C1 segment of cervical spinal cord (tissue), 14 donors: ENCODE data around the gene RNASEH2B.

Experiments
- DNase-seq, 14 donors: peaks; one replicate each; lab custom pipeline; 2025; lab: John Stamatoyannopoulos, UW

RNASEH2B gene

DNA sequence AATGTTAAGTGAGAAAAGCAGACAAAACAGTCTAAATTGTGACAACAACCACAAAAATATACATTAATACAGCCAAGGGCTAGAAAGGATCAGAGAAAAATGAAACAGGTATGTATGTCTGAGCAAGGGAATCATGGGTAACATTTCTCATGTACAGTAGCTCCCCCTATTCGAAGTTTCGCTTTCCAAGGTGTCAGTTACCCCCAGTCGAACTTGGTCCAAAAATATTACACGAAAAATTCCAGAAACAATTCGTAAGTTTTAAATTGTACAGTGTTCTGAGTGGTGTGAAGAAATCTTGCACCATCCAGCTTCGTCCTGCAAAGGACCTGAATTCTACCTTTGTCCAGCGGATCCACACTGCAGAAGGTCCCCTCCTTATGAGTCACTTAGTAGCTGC is 1.8 kb upstream of the RNASEH2B start:
- DNase-seq = no peak

- DNase-seq = no peak
Observed at GRCh38 chr13:50908371-50908770, 1.2 kb upstream of the RNASEH2B start.

- DNase-seq = peak in 5 of 14 donors; percentile 42 to 68 (median 63)
Observed at GRCh38 chr13:50910485-50910805, 854 bp downstream of the RNASEH2B start.

DNA sequence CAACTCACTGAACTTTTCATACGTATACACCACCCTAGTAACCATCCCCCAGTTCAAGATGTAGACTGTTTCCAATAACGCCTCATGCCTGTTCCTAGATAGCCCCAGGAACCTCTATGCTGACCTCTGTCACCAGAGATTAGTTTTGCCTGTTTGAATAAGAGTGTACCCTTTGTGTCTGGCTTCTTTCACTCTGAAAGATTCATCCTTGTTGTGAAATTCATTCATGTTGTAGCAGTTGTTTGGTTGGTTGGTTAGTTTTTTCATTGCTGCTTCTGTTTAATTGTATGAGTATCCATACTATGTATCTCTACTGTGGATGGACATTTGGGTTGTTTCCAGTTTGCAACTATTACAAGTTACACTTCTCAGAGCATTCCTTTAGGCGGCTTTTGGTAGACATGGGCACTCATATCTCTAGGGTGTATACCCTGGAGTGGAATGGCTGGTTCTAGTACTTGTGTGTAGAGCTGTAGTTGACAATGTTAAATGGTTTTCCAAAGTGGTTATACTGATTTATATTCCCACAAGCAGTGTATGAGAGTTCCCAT is 1.6 kb downstream of the RNASEH2B start:
- DNase-seq = no peak

- DNase-seq = peak in 12 of 14 donors; percentile 6 to 73 (median 55)
Observed at GRCh38 chr13:50911937-50912795, 2.6 kb downstream of the RNASEH2B start.

DNA sequence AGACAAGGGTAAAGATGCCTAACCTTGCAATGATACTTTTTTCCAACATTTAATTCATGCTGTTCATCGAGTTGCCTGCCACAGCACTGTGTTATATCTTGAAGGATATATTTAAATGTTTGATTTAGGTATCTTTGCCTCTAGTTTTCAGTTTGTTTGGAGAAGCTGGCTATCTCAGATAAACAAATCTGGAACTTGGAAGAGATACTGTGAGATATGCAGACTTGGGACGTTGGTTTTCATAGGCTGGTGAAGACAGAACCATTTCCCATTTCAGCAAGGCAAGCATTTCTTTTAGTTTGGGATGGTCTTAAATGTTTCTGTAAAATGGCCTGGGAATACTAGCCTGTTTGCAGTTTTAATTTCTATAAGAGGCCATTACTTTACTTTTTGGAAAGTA is 3.3 kb downstream of the RNASEH2B start:
- DNase-seq = no peak

DNA sequence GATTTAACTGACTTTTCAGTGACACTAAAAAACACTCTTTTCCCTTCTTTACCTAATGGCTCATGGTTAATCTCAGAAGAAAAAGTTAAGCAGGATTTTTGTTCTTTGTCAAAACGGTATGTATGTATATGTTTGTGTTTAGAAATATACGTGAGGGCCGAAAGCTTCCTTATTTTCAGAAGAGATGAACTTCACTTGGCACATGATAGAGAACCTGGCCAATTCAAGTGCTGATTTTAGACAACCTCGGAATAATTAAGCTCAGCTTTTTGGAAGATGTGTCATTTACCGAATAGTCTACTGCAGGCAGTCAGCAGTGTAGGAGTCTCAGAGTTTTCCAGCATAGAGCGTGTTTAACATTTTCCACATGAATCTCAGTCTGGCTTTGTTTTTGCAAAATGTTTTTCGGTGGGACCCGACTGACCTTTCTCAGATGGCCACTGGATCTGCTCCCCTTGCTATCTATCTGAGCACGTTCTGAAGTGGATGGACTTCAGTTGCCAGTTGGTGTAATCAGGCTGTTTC is 4.6 kb downstream of the RNASEH2B start:
- no peak for DNase-seq

GRCh38 chr13:50914848-50915247 is 5.3 kb downstream of the RNASEH2B start:
- DNase-seq = no peak

DNA sequence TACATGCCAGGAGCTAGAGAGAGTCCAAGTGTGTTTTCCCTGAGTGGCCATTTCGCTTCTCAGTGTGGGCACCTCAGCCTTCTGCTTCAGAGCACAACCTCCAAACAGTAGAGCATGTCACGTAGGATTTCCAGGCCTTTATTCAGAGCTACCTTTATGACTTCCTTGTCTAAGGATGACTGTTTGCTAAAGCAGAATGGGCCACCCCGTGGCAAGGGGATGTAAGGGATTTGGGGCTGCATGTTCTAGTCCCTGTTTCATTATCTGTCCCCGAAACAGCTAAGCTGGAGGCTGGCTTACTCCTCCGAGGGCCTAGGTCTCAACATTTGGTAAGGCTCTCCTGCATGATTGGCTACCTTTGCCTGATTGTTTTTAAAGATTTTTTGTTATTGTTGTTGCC is 6.0 kb downstream of the RNASEH2B start:
- DNase-seq = no peak

- DNase-seq = peak in 7 of 14 donors; percentile 8 to 43 (median 32)
Observed at GRCh38 chr13:50916701-50917184, 7.2 kb downstream of the RNASEH2B start.

- no peak for DNase-seq
Observed at GRCh38 chr13:50917572-50917971, 8.0 kb downstream of the RNASEH2B start.

DNA sequence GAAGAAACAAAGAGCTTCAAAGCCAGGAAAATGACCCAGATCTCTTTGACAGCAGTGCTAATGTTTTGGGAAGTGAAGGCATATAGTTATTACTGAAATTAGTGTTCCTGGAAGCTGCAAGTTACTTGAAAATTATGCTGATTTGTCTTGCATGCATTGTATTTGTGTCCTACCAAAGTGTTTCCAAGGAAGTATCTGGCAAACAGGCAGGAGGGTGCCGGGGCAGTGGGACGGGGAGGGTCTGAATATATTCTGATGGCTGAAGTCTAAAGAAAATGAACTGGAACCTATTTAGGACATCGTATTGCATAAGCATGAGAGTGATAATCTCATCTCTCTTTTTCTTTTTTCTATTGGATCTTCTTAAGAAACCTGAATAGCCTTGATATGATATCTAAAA is 9.0 kb downstream of the RNASEH2B start:
- DNase-seq = no peak

DNA sequence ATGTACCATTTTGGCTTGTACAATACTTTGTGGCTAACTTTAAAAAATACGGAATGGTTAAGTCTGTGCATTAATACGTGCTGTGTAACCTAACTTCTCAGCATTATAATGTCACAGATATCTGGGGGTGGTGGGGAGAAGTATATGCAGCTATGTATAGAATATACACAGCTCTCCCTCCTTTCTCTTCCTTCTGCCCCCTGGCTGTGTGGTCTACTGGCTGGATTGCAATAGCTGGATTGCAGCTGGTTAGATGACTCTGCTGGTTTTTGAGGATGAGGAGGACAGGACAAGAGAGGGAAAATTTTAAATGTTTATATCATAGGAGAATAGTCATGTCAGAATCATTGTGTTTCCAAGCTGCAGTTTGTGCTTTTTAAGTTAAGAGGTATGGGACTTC is 9.7 kb downstream of the RNASEH2B start:
- DNase-seq = no peak

GRCh38 chr13:50921706-50922105 is 12.1 kb downstream of the RNASEH2B start:
- no peak for DNase-seq

DNA sequence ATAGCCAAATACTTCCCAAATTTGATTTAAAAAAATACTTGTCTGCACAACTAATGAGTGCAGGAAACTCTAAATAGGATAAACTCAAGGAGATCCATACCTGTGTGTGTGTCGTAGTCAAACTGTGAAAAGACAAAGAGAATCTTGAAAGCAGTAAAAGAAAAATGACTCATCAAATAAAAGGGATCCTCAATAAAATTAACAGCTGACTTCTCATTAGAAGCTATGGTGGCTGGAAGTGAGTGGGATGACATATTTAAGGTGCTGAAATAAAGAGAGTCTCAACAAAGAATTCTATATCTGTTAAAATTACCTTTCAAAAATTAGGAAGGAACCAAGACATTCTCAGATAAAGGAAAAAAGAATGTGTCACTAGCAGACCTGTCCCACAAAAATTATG is 13.7 kb downstream of the RNASEH2B start:
- no peak for DNase-seq

DNA sequence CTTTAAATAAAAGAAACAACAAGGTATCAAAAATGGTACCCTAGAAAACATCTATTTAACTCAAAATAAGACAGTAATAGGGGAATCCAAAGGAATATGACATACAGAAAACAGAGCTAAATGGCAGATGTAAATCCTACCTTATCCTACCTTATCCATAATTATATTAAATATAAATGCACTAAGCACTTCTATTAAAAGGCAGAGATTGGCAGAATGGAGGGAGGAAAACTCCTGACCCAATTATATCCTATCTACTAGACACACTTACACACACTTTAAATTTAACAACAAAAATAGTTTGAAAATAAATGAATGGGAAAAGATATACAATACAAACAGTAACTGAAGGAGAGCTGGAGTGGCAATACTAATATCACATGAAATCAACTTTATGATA is 14.4 kb downstream of the RNASEH2B start:
- no peak for DNase-seq

DNA sequence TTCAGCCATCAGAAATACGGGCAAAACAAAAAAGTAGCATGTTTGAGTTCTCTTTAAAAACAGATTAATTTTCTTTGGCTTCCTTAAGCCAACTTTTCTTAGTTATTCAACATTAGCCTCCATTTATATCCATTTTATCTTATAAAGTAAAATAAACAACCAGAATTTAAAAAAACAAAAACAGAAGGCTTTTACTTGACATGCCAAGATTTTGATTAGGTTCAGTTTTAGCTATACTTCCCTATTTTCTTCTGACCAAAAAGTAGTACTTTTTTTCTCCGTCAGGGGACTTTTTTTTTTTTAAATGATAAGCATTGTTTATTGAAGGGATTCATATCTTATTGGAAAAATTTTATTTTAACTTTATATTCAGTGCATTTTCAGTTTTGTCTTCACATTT is 18.1 kb downstream of the RNASEH2B start:
- DNase-seq = no peak

GRCh38 chr13:50928102-50928501 is 18.5 kb downstream of the RNASEH2B start:
- DNase-seq = no peak

GRCh38 chr13:50928659-50929462 is 19.3 kb downstream of the RNASEH2B start:
- no peak for DNase-seq

DNA sequence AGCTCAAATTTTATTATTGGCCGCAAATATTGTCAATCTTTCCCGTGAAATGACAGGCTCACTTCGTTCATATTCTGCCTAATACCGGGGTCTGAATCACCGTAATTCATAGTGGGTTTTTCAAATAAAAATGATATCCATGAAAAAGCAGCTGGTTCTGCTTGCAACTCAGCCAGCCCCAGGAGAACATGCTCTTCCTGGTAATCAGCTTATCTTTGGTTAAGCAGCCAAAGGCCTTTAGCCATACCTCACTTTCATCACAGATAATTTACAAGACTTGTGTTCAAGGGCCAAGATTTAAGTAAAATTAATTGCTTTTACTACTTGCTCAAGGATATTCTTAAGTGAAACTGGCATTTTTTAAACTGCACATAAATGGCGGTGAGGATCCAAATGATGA is 22.5 kb downstream of the RNASEH2B start:
- DNase-seq = no peak

- no peak for DNase-seq
Observed at GRCh38 chr13:50934735-50935435, 25.3 kb downstream of the RNASEH2B start.

DNA sequence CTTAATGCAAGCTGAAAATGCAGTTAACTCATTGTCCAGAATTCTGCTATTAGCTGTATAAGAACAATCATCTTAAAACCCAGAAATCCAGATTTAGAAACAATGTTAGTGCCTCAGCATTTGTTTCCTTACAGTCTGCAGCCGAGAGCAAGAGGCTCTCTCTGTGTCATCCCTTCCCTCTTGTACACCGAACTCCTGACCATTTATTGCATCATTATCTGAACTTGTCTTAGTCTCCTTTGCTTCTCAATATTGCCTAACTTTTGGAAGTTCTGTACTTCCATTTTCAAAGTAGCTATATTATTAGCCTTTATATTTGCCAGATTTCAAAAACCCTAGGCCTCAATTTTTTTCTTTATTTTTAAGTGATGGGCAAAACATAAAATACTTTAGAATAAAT is 27.1 kb downstream of the RNASEH2B start:
- no peak for DNase-seq
